Neural cell (in vitro differentiated cells): ENCODE results near the gene OXLD1. TPM values are rescaled to one million over a fixed set of nuclear protein-coding genes. Genes with fewer than 3 reads are reported as not detected.

Source experiments
- H2AFZ ChIP-seq: fragments of 200-600, 300-800 bp; sonication (generic), shearing (Covaris generic); 2 replicates; pipeline ENCODE4 v1.6.0; 2014; ENCODE audit warnings: low read depth, mild to moderate bottlenecking, antibody characterized with exemption, low read length, moderate library complexity
- H3F3A ChIP-seq: fragments of 200-600 bp; shearing (Covaris generic); 2 replicates; pipeline ENCODE4 v1.6.1; 2016; ENCODE audit warnings: mild to moderate bottlenecking, moderate library complexity, mixed read lengths, antibody characterized with exemption, low read length; ENCODE audit not compliant: insufficient read depth, poor library complexity, severe bottlenecking
- H3K27ac ChIP-seq: fragments of 200-600, 300-800 bp; sonication (generic), shearing (Covaris generic); 2 replicates; pipeline ENCODE4 v1.5.1; 2014; ENCODE audit warnings: mild to moderate bottlenecking, low read length, moderate library complexity
- H3K27me3 ChIP-seq: fragments of 300-800, 200-600 bp; sonication (generic), shearing (Covaris generic); 2 replicates; pipeline ENCODE4 v1.6.0; 2014; ENCODE audit warnings: mild to moderate bottlenecking, low read depth, low read length, moderate library complexity; ENCODE audit not compliant: insufficient read depth
- H3K36me3 ChIP-seq: fragments of 300-800, 200-600 bp; sonication (generic), shearing (Covaris generic); 2 replicates; pipeline ENCODE4 v1.5.1; 2014; ENCODE audit warnings: mild to moderate bottlenecking, antibody characterized with exemption, low read length, moderate library complexity; ENCODE audit not compliant: insufficient read depth
- H3K4me2 ChIP-seq: fragments of 300-800, 200-600 bp; sonication (generic), shearing (Covaris generic); 2 replicates; pipeline ENCODE4 v1.6.0; 2014; ENCODE audit warnings: mild to moderate bottlenecking, low read length
- H3K4me3 ChIP-seq: fragments of 300-800, 200-600 bp; sonication (generic), shearing (Covaris generic); 2 replicates; pipeline ENCODE4 v1.5.1; 2014; ENCODE audit warnings: mild to moderate bottlenecking, low read length, moderate library complexity
- H3K79me2 ChIP-seq: fragments of 200-600 bp; shearing (Covaris generic); replicated peaks from 2 replicates; pipeline ENCODE4 v1.6.0; 2014; ENCODE audit warnings: mild to moderate bottlenecking, low read length, moderate library complexity; ENCODE audit not compliant: insufficient read depth
- H3K9ac ChIP-seq: fragments of 300-800, 200-600 bp; sonication (generic), shearing (Covaris generic); 2 replicates; pipeline ENCODE4 v1.6.1; 2016; ENCODE audit warnings: mild to moderate bottlenecking, low read length, mixed read lengths
- H3K9me2 ChIP-seq: fragments of 200-600 bp; shearing (Covaris generic); 2 replicates; pipeline ENCODE4 v1.6.1; 2016; ENCODE audit warnings: mild to moderate bottlenecking, low read length, mixed read lengths; ENCODE audit not compliant: insufficient read depth
- H3K9me3 ChIP-seq: fragments of 200-600, 300-800 bp; sonication (generic), shearing (Covaris generic); 2 replicates; pipeline ENCODE4 v1.6.1; 2016; ENCODE audit warnings: mild to moderate bottlenecking, mixed run types, low read length, moderate library complexity, mixed read lengths
- H4K20me1 ChIP-seq: fragments of 200-600 bp; shearing (Covaris generic); 2 replicates; pipeline ENCODE4 v1.6.1; 2016; ENCODE audit warnings: mild to moderate bottlenecking, mixed run types; ENCODE audit not compliant: insufficient read depth
- EP300 ChIP-seq: fragments of 450-650 bp; conservative IDR thresholded peaks from 2 replicates; pipeline ENCODE4 v1.6.1; 2014; ENCODE audit warnings: antibody characterized with exemption, mild to moderate bottlenecking, moderate library complexity; ENCODE audit not compliant: poor library complexity, severe bottlenecking
- EZH2 ChIP-seq: fragments of 200-600, 300-800 bp; shearing (Covaris generic), sonication (generic); IDR thresholded peaks from 2 replicates; pipeline ENCODE4 v1.6.1; 2014; ENCODE audit warnings: antibody characterized with exemption, low read length, borderline replicate concordance, mild to moderate bottlenecking; ENCODE audit not compliant: insufficient read depth, poor library complexity, severe bottlenecking
- MXI1 ChIP-seq: fragments of 450-650 bp; conservative IDR thresholded peaks from 2 replicates; pipeline ENCODE4 v1.6.1; 2014; ENCODE audit warnings: antibody characterized with exemption, mild to moderate bottlenecking; ENCODE audit not compliant: poor library complexity, severe bottlenecking
- POLR2AphosphoS5 ChIP-seq: IDR thresholded peaks from 2 replicates; pipeline ENCODE4 v1.6.1; 2012
- RAD21 ChIP-seq: fragments of 450-650 bp; conservative IDR thresholded peaks from 2 replicates; pipeline ENCODE4 v1.6.1; 2014; ENCODE audit warnings: antibody characterized with exemption, mild to moderate bottlenecking, moderate library complexity
- SMC3 ChIP-seq: fragments of 450-650 bp; conservative IDR thresholded peaks from 2 replicates; pipeline ENCODE4 v1.6.1; 2014; ENCODE audit warnings: antibody characterized with exemption, mild to moderate bottlenecking, moderate library complexity; ENCODE audit not compliant: poor library complexity
- TAF1 ChIP-seq: IDR thresholded peaks from 2 replicates; pipeline ENCODE4 v1.6.1; 2012; ENCODE audit warnings: low read depth
- polyA plus RNA-seq: library from polyadenylated mRNA; depleted of rRNA; stranded (reverse); fragments of >200 nt; gene quantifications from 2 replicates; pipeline ENCODE4 v1.2.3, GENCODE V29; 2014
- TF ChIP-seq, protein P1 (sequence below): fragments of 450-650 bp; IDR thresholded peaks from 2 replicates; pipeline ENCODE4 v1.5.1; 2014; ENCODE audit warnings: antibody characterized with exemption, mild to moderate bottlenecking, moderate library complexity; ENCODE audit not compliant: poor library complexity, severe bottlenecking
- TF ChIP-seq, protein P2 (sequence below): IDR thresholded peaks from 2 replicates; pipeline ENCODE4 v1.6.1; 2012; ENCODE audit warnings: borderline replicate concordance

OXLD1 gene
- polyA plus RNA-seq, 1 donor from 2014 or later: 61.0 TPM

DNA sequence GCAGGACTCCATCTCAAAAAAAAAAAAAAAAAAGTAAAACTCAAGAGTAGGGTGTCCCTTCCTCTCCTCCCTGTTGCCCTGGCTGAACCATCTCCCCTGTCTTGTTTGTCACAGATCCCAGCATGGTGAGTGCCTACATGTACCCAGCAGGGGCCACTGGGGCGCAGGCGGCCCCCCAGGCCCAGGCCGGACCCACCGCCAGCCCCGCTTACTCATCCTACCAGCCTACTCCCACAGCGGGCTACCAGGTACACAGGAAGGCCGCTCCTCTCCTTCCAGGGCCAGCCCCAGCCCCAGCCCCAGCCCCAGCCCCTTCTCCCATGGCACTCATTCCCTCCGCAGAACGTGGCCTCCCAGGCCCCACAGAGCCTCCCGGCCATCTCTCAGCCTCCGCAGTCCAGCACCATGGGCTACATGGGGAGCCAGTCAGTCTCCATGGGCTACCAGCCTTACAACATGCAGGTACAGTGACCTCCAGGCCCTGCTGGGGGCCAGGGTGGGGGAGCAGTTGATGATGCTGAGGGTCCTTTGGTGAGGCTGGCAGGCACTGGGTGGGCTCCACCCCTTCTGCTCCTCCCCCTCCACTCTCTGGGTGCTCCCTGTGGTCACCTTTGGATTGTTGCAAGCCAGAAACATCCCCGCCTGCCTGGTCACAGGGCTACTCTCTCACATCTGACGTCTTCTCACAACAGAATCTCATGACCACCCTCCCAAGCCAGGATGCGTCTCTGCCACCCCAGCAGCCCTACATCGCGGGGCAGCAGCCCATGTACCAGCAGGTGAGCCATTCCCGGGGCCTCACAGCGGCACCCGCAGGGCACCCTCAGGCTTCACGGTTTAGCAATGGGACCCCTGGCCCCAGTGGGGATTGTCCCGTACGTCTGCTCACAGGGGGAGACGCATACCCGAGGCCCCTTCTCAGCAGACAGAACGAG, 34.2 kb upstream of the OXLD1 start:
- H3F3A ChIP-seq: no peaks in the 10 kb centered on the region
- H3K9ac ChIP-seq: no peak overlapping the region
- no peaks in the 10 kb centered on the region for H3K27me3 ChIP-seq
- no peaks in the 10 kb centered on the region for H3K9me2 ChIP-seq
- no peak overlapping the region for H3K4me2 ChIP-seq
- peaks cover 5% of the 10 kb centered on the region for H3K36me3 ChIP-seq
- H3K9me3 ChIP-seq: no peaks in the 10 kb centered on the region
- H3K79me2 ChIP-seq: peaks cover 25% of the 10 kb centered on the region
- TF ChIP-seq, protein P1, sequence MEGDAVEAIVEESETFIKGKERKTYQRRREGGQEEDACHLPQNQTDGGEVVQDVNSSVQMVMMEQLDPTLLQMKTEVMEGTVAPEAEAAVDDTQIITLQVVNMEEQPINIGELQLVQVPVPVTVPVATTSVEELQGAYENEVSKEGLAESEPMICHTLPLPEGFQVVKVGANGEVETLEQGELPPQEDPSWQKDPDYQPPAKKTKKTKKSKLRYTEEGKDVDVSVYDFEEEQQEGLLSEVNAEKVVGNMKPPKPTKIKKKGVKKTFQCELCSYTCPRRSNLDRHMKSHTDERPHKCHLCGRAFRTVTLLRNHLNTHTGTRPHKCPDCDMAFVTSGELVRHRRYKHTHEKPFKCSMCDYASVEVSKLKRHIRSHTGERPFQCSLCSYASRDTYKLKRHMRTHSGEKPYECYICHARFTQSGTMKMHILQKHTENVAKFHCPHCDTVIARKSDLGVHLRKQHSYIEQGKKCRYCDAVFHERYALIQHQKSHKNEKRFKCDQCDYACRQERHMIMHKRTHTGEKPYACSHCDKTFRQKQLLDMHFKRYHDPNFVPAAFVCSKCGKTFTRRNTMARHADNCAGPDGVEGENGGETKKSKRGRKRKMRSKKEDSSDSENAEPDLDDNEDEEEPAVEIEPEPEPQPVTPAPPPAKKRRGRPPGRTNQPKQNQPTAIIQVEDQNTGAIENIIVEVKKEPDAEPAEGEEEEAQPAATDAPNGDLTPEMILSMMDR: no peak
- TF ChIP-seq SMC3: no peak
- no peak overlapping the region for H2AFZ ChIP-seq
- H3K4me3 ChIP-seq: no peak overlapping the region
- no peaks in the 10 kb centered on the region for H4K20me1 ChIP-seq
- no peak overlapping the region for H3K27ac ChIP-seq

DNA sequence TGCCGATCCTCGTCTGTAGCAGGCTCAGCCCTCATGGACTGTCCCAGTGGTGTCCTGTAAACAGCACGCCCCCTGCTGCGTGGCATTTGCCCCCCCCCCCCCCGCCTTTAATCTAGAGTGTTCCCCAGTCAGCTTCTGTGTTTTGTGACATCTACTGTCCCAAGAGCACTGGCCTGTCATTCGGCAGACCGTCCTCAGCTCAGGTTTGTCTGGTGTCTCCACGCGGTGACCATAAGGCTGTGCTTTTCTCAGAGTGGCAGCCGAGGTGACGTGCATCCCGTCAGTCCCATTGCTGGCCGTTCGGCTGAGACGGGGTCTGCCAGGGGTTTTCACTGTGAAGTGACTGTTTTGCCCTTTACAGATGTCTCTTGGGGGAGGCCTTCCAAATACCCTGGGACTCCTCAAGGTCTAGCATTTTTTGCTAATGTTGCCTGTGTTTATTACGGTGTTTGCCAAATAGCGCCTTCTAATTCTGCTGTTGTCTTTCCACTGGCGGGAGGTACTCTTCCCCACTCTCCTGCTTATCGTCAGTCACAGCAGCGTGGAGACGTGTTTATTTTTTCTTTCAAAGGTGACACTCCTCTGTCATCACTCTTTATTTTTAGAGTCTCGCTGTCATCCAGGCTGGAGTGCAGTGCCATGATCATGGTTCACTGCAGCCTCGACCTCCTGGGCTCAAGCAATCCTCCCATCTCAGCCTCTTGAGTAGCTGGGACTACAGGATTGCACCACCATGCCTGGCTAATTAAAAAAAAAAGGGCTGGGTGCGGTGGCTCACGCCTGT, 31.0 kb upstream of the OXLD1 start:
- H3K79me2 ChIP-seq: peaks cover 7% of the 10 kb centered on the region
- no peaks in the 10 kb centered on the region for H3F3A ChIP-seq
- no peak overlapping the region for H3K4me3 ChIP-seq
- H3K9ac ChIP-seq: no peak overlapping the region
- no peaks in the 10 kb centered on the region for H3K9me2 ChIP-seq
- no peak overlapping the region for H2AFZ ChIP-seq
- H3K36me3 ChIP-seq: peaks cover 5% of the 10 kb centered on the region
- no peak overlapping the region for H3K27ac ChIP-seq
- no peaks in the 10 kb centered on the region for H3K27me3 ChIP-seq
- H3K4me2 ChIP-seq: no peak overlapping the region
- H3K9me3 ChIP-seq: no peaks in the 10 kb centered on the region
- no peak for TF ChIP-seq TAF1
- TF ChIP-seq EP300: no peak
- TF ChIP-seq, protein P2, sequence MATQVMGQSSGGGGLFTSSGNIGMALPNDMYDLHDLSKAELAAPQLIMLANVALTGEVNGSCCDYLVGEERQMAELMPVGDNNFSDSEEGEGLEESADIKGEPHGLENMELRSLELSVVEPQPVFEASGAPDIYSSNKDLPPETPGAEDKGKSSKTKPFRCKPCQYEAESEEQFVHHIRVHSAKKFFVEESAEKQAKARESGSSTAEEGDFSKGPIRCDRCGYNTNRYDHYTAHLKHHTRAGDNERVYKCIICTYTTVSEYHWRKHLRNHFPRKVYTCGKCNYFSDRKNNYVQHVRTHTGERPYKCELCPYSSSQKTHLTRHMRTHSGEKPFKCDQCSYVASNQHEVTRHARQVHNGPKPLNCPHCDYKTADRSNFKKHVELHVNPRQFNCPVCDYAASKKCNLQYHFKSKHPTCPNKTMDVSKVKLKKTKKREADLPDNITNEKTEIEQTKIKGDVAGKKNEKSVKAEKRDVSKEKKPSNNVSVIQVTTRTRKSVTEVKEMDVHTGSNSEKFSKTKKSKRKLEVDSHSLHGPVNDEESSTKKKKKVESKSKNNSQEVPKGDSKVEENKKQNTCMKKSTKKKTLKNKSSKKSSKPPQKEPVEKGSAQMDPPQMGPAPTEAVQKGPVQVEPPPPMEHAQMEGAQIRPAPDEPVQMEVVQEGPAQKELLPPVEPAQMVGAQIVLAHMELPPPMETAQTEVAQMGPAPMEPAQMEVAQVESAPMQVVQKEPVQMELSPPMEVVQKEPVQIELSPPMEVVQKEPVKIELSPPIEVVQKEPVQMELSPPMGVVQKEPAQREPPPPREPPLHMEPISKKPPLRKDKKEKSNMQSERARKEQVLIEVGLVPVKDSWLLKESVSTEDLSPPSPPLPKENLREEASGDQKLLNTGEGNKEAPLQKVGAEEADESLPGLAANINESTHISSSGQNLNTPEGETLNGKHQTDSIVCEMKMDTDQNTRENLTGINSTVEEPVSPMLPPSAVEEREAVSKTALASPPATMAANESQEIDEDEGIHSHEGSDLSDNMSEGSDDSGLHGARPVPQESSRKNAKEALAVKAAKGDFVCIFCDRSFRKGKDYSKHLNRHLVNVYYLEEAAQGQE: no peak
- no peak for TF ChIP-seq MXI1
- TF ChIP-seq RAD21: no peak
- no peak for TF ChIP-seq SMC3
- no peak for TF ChIP-seq EZH2
- TF ChIP-seq POLR2AphosphoS5: no peak
- TF ChIP-seq, protein P1: no peak
- no peaks in the 10 kb centered on the region for H4K20me1 ChIP-seq
